Muscle of back (tissue), 11 donors: ENCODE measurements around the gene NFE2. TPM values are rescaled to one million over a fixed set of nuclear protein-coding genes. Genes with fewer than 3 reads are reported as not detected.
"Not testable (repeated sequence)": the region's sequence is repeated elsewhere in the genome, so short reads cannot be mapped to it uniquely, and the experiment has no call there.

Experiments used
- DNase-seq, 3 donors: peaks; one replicate each; pipeline versions ENCODE4 v3.0.0 to v3.0.0-alpha.2; 2013
- polyA plus RNA-seq, 10 donors: library from polyadenylated mRNA; unstranded; fragments of 120-200 nt; gene quantifications; one replicate each; pipeline ENCODE4 v1.2.1, GENCODE V29; 2013; ENCODE audit not compliant: insufficient read length in 10 of 10

Gene NFE2
- polyA plus RNA-seq, 10 donors, result 1.3 to 5.4 (median 2.6) TPM

GRCh38 chr12:54284070-54284780 is 16.6 kb downstream of the NFE2 start:
- not testable (repeated sequence) for DNase-seq

GRCh38 chr12:54282949-54283593 is 17.7 kb downstream of the NFE2 start:
- DNase-seq, result no peak

GRCh38 chr12:54281694-54282093 is 19.1 kb downstream of the NFE2 start:
- not testable (repeated sequence) for DNase-seq

GRCh38 chr12:54281261-54281638 is 19.6 kb downstream of the NFE2 start:
- DNase-seq, result not testable (repeated sequence)

- peak; percentile 99 to 100 (median 100) for DNase-seq
Measured at GRCh38 chr12:54280468-54281260, 20.2 kb downstream of the NFE2 start, which contains the start of gene HNRNPA1. Gene HNRNPA1, plus strand, starts transcription at chr12:54280726. Its CDS starts 82 bp downstream, at chr12:54280808.

GRCh38 chr12:54279632-54280467 is 21.0 kb downstream of the NFE2 start, which contains the start of gene CBX5:
Gene CBX5, minus strand, starts transcription at chr12:54280122. Its CDS starts 22,472 bp downstream, at chr12:54257650.
- DNase-seq, result peak; percentile 100

GRCh38 chr12:54279227-54279631 is 21.6 kb downstream of the NFE2 start:
- DNase-seq, result no peak

GRCh38 chr12:54277823-54278276 is 23.0 kb downstream of the NFE2 start:
- no peak for DNase-seq

- no peak for DNase-seq
Measured at GRCh38 chr12:54276368-54276767, 24.4 kb downstream of the NFE2 start.

- DNase-seq, result no peak
Measured at GRCh38 chr12:54273981-54274380, 26.8 kb downstream of the NFE2 start.

- no peak for DNase-seq
Measured at GRCh38 chr12:54272214-54272613, 28.6 kb downstream of the NFE2 start.

- DNase-seq, result no peak
Measured at GRCh38 chr12:54270345-54270744, 30.5 kb downstream of the NFE2 start.

GRCh38 chr12:54266852-54267251 is 34.0 kb downstream of the NFE2 start:
- DNase-seq, result peak in 1 of 3 donors; percentile 46

- DNase-seq, result no peak
Measured at GRCh38 chr12:54265364-54265812, 35.4 kb downstream of the NFE2 start.

- no peak for DNase-seq
Measured at GRCh38 chr12:54262403-54262925, 38.4 kb downstream of the NFE2 start.

- no peak for DNase-seq
Measured at GRCh38 chr12:54261815-54262402, 38.9 kb downstream of the NFE2 start.

- DNase-seq, result peak; percentile 92 to 97 (median 95)
Measured at GRCh38 chr12:54259194-54260011, 41.4 kb downstream of the NFE2 start.

- peak in 1 of 3 donors; percentile 52 for DNase-seq
Measured at GRCh38 chr12:54258201-54258681, 42.6 kb downstream of the NFE2 start.

GRCh38 chr12:54257332-54257731 is 43.5 kb downstream of the NFE2 start:
- no peak for DNase-seq
